ENCODE measurements around the gene HSD11B1L.

- no peak for TF ChIP-seq POLR2AphosphoS5 (IDR thresholded peaks at IDR 0.05; ENCODE audit: borderline replicate concordance, low read depth, low read length)
- TF ChIP-seq EZH2 (IDR thresholded peaks at IDR 0.05), result no peak
Observed at GRCh38 chr19:5681391-5682106, 722 bp downstream of the HSD11B1L start.

Data from SK-N-MC (cell line).